ENCODE data around the gene CCNA2. TPM values are rescaled to one million over a fixed set of nuclear protein-coding genes. Genes with fewer than 3 reads are reported as not detected.

CCNA2 gene
- total RNA-seq, 1 donor from 2014 or later, result 22.1 TPM

DNA sequence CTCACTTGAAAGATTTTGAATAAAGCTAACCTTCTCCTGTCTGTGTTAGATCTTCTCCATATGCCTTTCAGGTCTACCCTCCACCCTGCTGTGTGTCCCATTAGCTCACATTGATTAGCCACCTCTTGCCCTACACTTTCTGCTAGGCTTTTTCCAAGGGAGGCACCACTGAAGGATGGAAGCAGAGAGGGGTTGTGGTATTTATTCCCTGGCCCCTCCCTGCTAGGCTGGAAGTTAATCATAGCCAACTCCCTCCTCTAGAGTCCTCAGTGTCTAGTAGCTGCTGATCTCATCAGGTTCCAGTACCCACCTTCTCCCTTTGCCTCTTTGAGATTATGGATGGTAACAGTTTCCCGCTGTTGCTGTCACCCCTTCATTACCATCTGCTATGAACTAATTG lies 49.8 kb downstream of the CCNA2 start:
- ATAC-seq, result no peak

DNA sequence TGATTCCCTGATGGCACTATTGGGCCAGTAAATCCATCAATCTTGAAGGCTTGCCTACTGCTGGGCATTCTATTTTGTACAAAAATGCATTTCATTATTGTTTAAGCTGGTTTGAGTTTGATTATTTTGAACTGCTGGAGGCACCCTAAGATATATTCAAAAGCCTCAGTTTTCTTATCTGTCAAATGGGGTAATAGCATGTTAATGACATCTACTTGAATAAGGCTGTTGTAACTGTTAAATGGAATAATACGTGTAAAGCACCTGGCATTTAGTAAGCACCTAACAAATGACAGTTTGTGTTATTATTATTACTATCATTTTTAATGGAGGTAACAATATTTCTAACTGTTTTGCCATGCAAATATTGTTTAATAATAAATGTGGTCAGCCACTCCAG lies 51.8 kb downstream of the CCNA2 start:
- no peak for ATAC-seq

DNA sequence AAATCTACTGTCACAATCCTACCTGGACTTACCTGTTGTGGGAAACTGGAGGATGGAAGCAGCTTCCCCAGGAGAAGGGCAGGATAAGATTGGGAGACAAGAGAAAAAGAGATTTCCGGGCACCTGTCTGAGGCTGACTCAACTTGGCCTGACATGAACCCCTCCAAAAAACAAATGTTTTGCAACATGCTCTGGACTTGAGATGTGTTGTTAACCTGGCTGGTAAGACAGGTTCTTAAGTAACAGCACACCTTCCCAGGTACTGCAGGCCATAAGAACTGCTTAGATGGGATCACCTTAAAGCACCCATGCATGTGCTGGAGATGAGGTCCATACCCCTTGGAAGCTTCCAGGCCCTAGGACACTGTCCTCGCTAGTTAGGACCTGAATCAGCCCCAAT lies 54.3 kb downstream of the CCNA2 start:
- ATAC-seq, result peak; percentile 32

DNA sequence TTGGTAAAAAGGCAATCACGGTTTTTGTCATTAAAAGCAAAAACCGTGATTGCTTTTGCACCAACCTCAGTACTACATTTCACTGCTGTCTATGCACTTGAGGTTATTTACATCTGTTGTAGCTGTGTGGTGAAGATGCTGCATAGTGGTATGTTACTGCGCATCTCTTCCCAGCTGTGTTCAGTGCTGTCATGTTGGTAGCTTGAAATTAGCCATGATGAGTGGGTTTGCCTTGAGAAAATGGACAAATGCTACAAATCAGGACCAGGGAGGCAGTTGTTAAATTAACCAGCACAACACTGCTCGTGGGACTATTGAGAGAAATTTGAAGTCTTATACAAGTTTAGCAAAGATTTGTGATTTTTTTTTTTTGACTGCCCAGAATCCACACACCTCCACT lies 56.5 kb downstream of the CCNA2 start:
- no peak for ATAC-seq

Other genes starting within 250 kb of the CCNA2 start
- 96.4 TPM for gene ANXA5, start 126.9 kb downstream of the CCNA2 start, total RNA-seq
- not detected for gene SMIM43, start 58.7 kb downstream of the CCNA2 start, total RNA-seq
- gene EXOSC9, start 22.6 kb downstream of the CCNA2 start, total RNA-seq, result 12.8 TPM
- 8.6 TPM for gene BBS7, start 46.6 kb upstream of the CCNA2 start, total RNA-seq
- gene TRPC3, start 128.2 kb upstream of the CCNA2 start, total RNA-seq, result not detected

All from esophagus mucosa (tissue), 1 donor.